Glomerular visceral epithelial cell (primary cell): Measurements from ENCODE around the gene POLR3B.
"Not testable (repeated sequence)": the region's sequence is repeated elsewhere in the genome, so short reads cannot be mapped to it uniquely, and the experiment has no call there.

Experiments used
- DNase-seq: peaks from one replicate; pipeline ENCODE4 v3.0.0-alpha.2; 2016; ENCODE audit errors: extremely low spot score

The POLR3B gene

GRCh38 chr12:106342397-106343213 is 14.9 kb upstream of the POLR3B start:
- DNase-seq: peak; percentile 7

- no peak for DNase-seq
These were observed 14.4 kb upstream of the POLR3B start for GRCh38 chr12:106343214-106343528.

- no peak for DNase-seq
These were observed 13.4 kb upstream of the POLR3B start for GRCh38 chr12:106344131-106344530.

- peak; percentile 40 for DNase-seq
These were observed 11.8 kb upstream of the POLR3B start for GRCh38 chr12:106345746-106346145.

- DNase-seq: no peak
These were observed 9.1 kb upstream of the POLR3B start for GRCh38 chr12:106348411-106348810.

- DNase-seq: no peak
These were observed 4.4 kb upstream of the POLR3B start for GRCh38 chr12:106353175-106353574.

GRCh38 chr12:106358396-106359241 is 1.1 kb downstream of the POLR3B start:
- no peak for DNase-seq

- no peak for DNase-seq
These were observed 2.3 kb downstream of the POLR3B start for GRCh38 chr12:106359646-106360399.

- DNase-seq: no peak
These were observed 2.9 kb downstream of the POLR3B start for GRCh38 chr12:106360400-106360994.

GRCh38 chr12:106362971-106363370 is 5.4 kb downstream of the POLR3B start:
- no peak for DNase-seq

GRCh38 chr12:106364261-106364660 is 6.7 kb downstream of the POLR3B start:
- no peak for DNase-seq

GRCh38 chr12:106369624-106370346 is 12.2 kb downstream of the POLR3B start:
- peak; percentile 48 for DNase-seq

GRCh38 chr12:106378788-106379187 is 21.2 kb downstream of the POLR3B start:
- no peak for DNase-seq

GRCh38 chr12:106380954-106381353 is 23.4 kb downstream of the POLR3B start:
- DNase-seq: no peak

- DNase-seq: not testable (repeated sequence)
These were observed 24.3 kb downstream of the POLR3B start for GRCh38 chr12:106381866-106382265.

GRCh38 chr12:106386813-106387535 is 29.4 kb downstream of the POLR3B start:
- DNase-seq: peak; percentile 7

- DNase-seq: no peak
These were observed 30.4 kb downstream of the POLR3B start for GRCh38 chr12:106387848-106388377.

GRCh38 chr12:106389151-106389550 is 31.6 kb downstream of the POLR3B start:
- no peak for DNase-seq

GRCh38 chr12:106392759-106393158 is 35.2 kb downstream of the POLR3B start:
- no peak for DNase-seq

- no peak for DNase-seq
These were observed 52.3 kb downstream of the POLR3B start for GRCh38 chr12:106409878-106410277.
